ENCODE measurements around the gene HEATR1. TPM values are rescaled to one million over a fixed set of nuclear protein-coding genes. Genes with fewer than 3 reads are reported as not detected.
A peak's percentile ranks its signal among the peaks of the same experiment; 100 is the strongest.

HEATR1 gene
- total RNA-seq, 2 donors from 2014 or later: 51.8 to 65.4 TPM

DNA sequence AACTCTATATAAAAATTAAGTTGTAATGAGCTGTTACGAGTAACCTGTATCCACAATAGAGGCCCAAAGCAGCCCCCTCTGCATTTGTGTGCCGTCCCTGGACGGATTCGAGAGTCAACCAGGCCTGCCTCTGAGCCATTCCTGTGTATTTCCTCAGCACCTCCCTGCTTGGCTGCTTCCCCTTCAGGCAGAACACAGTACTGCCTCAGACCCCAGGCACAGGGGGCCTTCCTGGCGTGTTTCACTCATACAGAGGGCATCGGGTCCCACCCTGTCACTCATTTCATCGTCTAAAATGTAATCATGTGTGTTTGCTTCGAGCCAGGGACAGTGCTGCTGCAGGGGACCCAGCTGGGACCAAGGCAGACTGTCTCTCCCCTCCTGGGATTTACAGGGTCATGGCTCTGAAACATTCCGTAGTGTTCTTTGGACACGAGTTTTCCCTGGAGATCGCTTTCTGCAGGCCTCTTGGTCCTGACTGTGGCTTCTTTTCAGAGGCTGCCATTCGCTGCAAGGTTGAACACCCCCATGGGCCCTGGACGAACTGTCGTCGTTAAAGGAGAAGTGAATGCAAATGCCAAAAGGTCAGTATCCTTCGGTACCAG is 61.1 kb downstream of the HEATR1 start:
- Histone ChIP-seq H3K27ac (ENCODE audit: low read depth, low read length) (no peak overlapping the region), H3K9me3 (ENCODE audit: control insufficient read depth, low read length) (no peaks in the 10 kb centered on the region), H3K4me1 (ENCODE audit: control insufficient read depth, insufficient read depth, low read length) (no peaks in the 10 kb centered on the region), H3K4me3 (ENCODE audit: low read length) (no peak overlapping the region), H3K27me3 (ENCODE audit: control insufficient read depth, insufficient read depth, low read length, poor library complexity, severe bottlenecking) (no peaks in the 10 kb centered on the region), H3K36me3 (ENCODE audit: control insufficient read depth, insufficient read depth, low read length) (peaks cover 22% of the 10 kb centered on the region), H3K9ac (ENCODE audit: extremely low read depth, low read length, poor library complexity, severe bottlenecking) (no peak overlapping the region)
- Mint-ChIP-seq H3K9me3 (no peaks in the 10 kb centered on the region), H3K27ac (peak overlapping the region; percentile 27), H3K4me1 (peaks cover 3% of the 10 kb centered on the region), H3K36me3 (ENCODE audit: low read depth) (peaks cover 38% of the 10 kb centered on the region), H3K4me3 (no peak overlapping the region), H3K27me3 (ENCODE audit: insufficient read depth) (no peaks in the 10 kb centered on the region)
- TF ChIP-seq, protein P1, sequence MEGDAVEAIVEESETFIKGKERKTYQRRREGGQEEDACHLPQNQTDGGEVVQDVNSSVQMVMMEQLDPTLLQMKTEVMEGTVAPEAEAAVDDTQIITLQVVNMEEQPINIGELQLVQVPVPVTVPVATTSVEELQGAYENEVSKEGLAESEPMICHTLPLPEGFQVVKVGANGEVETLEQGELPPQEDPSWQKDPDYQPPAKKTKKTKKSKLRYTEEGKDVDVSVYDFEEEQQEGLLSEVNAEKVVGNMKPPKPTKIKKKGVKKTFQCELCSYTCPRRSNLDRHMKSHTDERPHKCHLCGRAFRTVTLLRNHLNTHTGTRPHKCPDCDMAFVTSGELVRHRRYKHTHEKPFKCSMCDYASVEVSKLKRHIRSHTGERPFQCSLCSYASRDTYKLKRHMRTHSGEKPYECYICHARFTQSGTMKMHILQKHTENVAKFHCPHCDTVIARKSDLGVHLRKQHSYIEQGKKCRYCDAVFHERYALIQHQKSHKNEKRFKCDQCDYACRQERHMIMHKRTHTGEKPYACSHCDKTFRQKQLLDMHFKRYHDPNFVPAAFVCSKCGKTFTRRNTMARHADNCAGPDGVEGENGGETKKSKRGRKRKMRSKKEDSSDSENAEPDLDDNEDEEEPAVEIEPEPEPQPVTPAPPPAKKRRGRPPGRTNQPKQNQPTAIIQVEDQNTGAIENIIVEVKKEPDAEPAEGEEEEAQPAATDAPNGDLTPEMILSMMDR (conservative IDR thresholded peaks at IDR 0.05): peak; percentile 69
- 81 to 83% methylated on average over 16 of the region's 16 CpGs for WGBS, 2 experiments (ENCODE audit: insufficient coverage in 1 of 2, insufficient read length in 1 of 2)
- DNase-seq: peak; percentile 78

DNA sequence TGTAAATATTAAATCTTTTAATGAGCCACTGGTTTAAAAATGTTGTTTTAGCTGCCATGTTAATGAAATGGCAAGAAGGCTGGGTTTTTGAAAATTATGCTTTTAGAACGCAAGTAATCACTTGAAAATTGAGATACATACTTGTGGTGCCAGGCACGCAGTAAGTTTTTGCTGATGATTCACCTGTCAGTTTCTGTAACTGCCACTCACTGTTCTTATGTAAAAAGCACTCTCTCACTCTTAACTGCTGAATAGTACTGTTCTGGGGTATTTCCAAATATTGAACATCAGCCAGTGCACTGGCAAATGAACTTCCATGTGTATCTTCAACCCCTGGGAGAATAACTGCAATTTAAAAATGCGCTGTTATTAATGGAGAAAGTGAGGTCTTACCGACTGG is 62.6 kb downstream of the HEATR1 start:
- Histone ChIP-seq H3K27me3 (ENCODE audit: control insufficient read depth, insufficient read depth, low read length, poor library complexity, severe bottlenecking) (no peaks in the 10 kb centered on the region), H3K27ac (ENCODE audit: low read depth, low read length) (no peak overlapping the region), H3K36me3 (ENCODE audit: control insufficient read depth, insufficient read depth, low read length) (peaks cover 16% of the 10 kb centered on the region), H3K9ac (ENCODE audit: extremely low read depth, low read length, poor library complexity, severe bottlenecking) (no peak overlapping the region), H3K9me3 (ENCODE audit: control insufficient read depth, low read length) (no peaks in the 10 kb centered on the region), H3K4me1 (ENCODE audit: control insufficient read depth, insufficient read depth, low read length) (no peaks in the 10 kb centered on the region), H3K4me3 (ENCODE audit: low read length) (no peak overlapping the region)
- Mint-ChIP-seq H3K36me3 (ENCODE audit: low read depth) (peaks cover 31% of the 10 kb centered on the region), H3K27me3 (ENCODE audit: insufficient read depth) (no peaks in the 10 kb centered on the region), H3K4me1 (peaks cover 3% of the 10 kb centered on the region), H3K9me3 (no peaks in the 10 kb centered on the region), H3K27ac (no peak overlapping the region), H3K4me3 (no peak overlapping the region)
- no peak for DNase-seq
- TF ChIP-seq, protein P1 (conservative IDR thresholded peaks at IDR 0.05): no peak
- WGBS, 2 experiments (ENCODE audit: insufficient coverage in 1 of 2, insufficient read length in 1 of 2): 96 to 100% methylated on average over 4 of the region's 4 CpGs

GRCh38 chr1:236540813-236541465 is 63.4 kb downstream of the HEATR1 start:
- H3K27me3 ChIP-seq (ENCODE audit: control insufficient read depth, insufficient read depth, low read length, poor library complexity, severe bottlenecking): no peaks in the 10 kb centered on the region
- no peak overlapping the region for H3K9ac ChIP-seq (ENCODE audit: extremely low read depth, low read length, poor library complexity, severe bottlenecking)
- H3K27me3 Mint-ChIP-seq (ENCODE audit: insufficient read depth): no peaks in the 10 kb centered on the region
- peaks cover 13% of the 10 kb centered on the region for H3K36me3 ChIP-seq (ENCODE audit: control insufficient read depth, insufficient read depth, low read length)
- no peaks in the 10 kb centered on the region for H3K9me3 ChIP-seq (ENCODE audit: control insufficient read depth, low read length)
- no peak overlapping the region for H3K4me3 Mint-ChIP-seq
- no peak overlapping the region for H3K27ac Mint-ChIP-seq
- TF ChIP-seq, protein P1 (conservative IDR thresholded peaks at IDR 0.05): no peak
- H3K36me3 Mint-ChIP-seq (ENCODE audit: low read depth): peaks cover 30% of the 10 kb centered on the region
- H3K4me1 Mint-ChIP-seq: peaks cover 3% of the 10 kb centered on the region
- no peak for DNase-seq
- H3K4me1 ChIP-seq (ENCODE audit: control insufficient read depth, insufficient read depth, low read length): no peaks in the 10 kb centered on the region
- 97 to 100% methylated on average over 2 to 4 of the region's 4 CpGs for WGBS, 2 experiments (ENCODE audit: insufficient coverage in 1 of 2, insufficient read length in 1 of 2)
- no peaks in the 10 kb centered on the region for H3K9me3 Mint-ChIP-seq
- no peak overlapping the region for H3K27ac ChIP-seq (ENCODE audit: low read depth, low read length)
- no peak overlapping the region for H3K4me3 ChIP-seq (ENCODE audit: low read length)
